HG03280 (cell line): ENCODE measurements around the gene DRG2.

Experiments used
- ATAC-seq: cut with Tn5 transposase; IDR thresholded peaks from one replicate; pipeline ENCODE4 v1.9.1; 2021; ENCODE audit warnings: mild to moderate bottlenecking, moderate library complexity; ENCODE audit not compliant: unreplicated experiment

Gene DRG2, protein sequence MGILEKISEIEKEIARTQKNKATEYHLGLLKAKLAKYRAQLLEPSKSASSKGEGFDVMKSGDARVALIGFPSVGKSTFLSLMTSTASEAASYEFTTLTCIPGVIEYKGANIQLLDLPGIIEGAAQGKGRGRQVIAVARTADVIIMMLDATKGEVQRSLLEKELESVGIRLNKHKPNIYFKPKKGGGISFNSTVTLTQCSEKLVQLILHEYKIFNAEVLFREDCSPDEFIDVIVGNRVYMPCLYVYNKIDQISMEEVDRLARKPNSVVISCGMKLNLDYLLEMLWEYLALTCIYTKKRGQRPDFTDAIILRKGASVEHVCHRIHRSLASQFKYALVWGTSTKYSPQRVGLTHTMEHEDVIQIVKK

DNA sequence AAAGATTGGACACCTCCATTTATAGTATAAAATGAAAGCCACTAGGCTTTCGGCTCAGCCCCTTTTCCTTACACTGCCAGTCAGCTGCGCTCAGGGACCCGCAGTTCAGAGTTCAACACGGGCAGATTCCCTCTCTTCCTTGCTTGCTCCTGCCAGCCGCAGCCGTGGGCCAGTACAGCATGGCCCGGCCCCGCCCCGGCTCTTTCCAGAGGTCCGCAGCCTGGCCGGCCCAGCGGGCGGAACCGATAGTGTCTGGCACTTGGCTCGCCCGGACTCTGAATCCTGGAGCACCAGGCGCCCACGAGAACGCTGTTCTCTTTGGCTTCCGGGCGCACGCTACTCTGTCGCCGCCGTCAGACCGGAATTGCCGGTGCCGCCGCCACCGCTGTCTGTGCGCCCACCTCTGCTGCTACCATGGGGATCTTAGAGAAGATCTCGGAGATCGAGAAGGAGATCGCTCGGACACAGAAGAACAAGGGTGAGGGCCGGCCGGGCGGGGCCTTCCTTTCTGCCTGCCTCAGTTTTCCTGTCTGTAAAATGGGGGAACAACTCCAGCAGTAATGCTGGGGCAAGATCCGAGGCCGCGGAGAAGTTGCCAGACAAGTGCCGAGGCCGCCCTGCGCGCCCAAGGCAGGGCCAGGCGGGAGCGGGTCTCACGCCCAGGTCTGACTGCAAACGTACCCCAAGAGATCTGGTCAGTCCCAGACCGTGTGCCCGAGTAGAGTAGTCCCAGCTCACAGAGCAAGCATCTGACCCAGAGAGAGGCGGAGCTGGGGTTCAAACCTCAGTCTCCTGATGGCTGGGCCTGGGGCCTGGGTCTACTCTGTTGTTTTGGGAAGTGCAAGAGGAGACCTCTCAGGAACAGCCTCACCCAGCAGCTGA is at the start of gene DRG2:
Gene DRG2, plus strand, starts transcription at position 339 of the 882 bp plus-strand sequence. Its CDS starts 76 bp downstream, at position 415.
- peak; percentile 92 for ATAC-seq

DNA sequence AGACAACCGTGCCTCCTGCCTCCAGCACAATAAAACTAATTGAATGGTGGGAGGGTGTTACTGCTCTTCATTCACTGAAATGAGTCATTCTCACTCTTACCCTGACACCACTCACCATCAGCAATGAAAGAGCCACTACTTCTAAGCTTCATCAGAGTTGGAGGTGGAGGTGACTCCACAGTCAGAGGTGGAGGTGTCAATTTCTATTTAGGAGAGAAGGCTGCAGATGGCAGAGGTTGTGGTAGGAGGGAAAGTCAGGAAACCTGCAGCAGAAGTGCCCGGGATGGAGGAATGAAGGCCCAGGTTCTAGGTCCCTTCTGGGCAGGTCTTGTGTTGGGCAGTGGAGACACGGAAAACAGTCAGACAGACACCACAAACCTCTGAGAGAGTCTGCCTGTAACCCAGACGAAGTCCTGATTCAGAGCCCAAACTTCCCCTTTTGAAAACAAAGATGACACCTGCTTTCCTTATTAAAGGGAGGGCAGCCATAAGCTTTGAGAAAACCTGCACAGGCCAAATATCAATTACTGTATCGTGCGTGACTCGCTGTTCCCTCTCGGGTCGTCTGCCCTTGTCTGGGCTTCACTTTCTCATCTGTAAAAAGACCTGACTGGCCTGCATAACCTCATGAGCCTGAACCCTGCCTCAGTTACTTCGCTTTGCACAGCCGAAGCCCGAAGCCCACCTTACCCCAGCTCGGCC is 49.4 kb upstream of the DRG2 start:
- ATAC-seq, result no peak

GRCh38 chr17:18038861-18039534 is 48.8 kb upstream of the DRG2 start, which contains the start of the genes ATPAF2 and GID4:
ATPAF2 (minus strand) TSS chr17:18039168; CDS start chr17:18039013, 155 bp downstream.
GID4 (plus strand) TSS chr17:18039408; CDS start chr17:18039465, 57 bp downstream.
- ATAC-seq, result peak; percentile 93

DNA sequence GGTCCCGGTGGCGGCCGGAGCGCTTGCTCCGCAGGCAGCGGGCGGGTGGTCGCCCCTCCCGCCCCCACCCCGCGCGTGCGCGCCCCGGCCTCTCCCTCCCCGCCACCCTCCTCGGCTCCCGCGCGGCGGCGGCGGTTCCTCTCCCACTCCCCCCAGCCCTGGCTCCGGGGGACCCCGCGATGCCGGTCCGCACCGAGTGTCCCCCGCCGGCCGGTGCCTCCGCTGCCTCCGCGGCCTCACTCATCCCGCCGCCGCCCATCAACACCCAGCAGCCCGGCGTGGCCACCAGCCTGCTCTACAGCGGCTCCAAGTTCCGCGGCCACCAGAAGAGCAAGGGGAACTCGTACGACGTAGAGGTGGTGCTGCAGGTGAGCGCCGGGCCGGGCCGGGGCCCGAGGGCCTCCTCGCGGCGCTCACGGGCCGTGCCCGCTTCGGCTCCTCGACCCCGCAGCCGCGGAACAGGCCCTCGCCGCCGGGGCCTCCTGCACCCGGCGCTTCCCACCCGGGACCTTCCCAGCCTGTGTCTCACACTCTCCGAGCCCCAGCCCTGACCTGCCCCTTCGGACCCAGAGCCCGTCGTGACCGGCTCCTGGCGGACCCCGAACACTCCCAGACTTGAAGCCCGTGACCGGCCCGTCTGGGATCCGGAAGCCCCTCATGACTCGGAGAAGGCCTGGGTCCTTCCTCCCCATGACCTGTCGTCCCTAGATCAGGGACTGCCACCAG is 48.0 kb upstream of the DRG2 start:
- peak; percentile 31 for ATAC-seq

DNA sequence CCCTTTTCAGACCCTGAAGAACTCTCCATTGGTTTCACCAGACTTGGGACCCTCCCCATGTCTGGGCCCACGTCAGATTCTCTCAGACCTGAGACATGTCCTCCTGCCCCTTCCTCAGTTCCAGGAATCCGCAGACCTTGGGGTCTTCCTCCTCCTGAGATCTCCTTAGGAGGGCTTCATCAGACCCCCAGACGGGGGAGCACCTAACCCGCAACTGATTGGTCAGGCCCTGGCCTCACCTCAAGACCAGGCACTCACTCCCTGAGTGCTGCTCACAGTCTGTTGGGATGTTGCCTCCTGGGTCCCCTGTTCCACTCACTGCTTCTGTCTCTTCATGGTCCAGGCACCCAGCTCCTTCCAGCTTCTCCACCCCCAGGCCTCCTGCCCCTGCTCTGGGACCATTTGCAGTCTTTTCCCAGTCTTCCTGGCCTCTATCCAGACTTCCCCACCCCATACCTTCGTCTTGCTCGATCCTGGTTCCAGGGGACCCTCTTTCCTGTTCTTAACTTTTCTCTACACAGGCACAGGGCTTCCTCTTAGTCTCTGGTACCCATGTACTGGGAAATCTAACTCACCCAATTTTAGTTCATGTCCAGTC is 47.4 kb upstream of the DRG2 start:
- ATAC-seq, result no peak

- no peak for ATAC-seq
Measured at GRCh38 chr17:18041776-18042175, 46.0 kb upstream of the DRG2 start.

DNA sequence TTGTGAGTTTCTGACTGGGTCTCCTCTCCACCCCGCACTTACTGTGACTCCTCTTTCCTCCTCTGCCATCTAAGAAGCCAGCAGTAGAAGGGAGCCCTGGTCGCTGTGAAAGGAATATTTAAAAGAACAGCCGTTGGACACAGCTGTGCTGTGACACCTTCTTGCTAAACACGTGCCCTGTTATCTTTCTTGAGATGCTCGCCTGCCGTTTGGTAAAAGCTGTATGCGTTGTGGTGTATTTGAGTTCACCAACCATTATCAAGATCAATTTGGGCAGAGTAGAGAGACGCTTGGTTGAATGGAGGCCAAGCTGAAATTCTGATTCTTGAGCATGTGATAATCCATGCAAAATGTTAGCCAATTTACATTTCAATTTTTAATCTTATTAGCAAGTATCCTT is 44.8 kb upstream of the DRG2 start:
- ATAC-seq, result no peak

DNA sequence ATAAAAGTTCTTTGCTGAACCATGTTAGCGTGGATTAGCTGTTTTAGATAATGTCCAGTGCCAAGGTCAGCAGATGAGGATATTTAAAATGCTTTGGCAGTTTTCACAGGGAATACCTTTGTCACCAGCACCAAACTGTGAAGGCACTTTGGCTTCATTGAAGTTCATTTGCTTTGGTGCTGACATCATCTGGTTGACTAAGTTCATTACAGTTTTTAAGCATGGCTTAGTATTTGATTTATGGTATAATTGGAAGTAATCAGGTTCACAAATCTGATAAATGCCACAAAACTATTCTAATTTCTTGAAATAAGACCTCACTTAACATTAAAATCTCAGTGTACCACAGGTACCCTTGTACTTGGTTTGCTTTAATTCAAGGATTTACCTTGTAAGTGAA is 44.3 kb upstream of the DRG2 start:
- no peak for ATAC-seq

- ATAC-seq, result no peak
Measured at GRCh38 chr17:18044609-18045008, 43.1 kb upstream of the DRG2 start.

DNA sequence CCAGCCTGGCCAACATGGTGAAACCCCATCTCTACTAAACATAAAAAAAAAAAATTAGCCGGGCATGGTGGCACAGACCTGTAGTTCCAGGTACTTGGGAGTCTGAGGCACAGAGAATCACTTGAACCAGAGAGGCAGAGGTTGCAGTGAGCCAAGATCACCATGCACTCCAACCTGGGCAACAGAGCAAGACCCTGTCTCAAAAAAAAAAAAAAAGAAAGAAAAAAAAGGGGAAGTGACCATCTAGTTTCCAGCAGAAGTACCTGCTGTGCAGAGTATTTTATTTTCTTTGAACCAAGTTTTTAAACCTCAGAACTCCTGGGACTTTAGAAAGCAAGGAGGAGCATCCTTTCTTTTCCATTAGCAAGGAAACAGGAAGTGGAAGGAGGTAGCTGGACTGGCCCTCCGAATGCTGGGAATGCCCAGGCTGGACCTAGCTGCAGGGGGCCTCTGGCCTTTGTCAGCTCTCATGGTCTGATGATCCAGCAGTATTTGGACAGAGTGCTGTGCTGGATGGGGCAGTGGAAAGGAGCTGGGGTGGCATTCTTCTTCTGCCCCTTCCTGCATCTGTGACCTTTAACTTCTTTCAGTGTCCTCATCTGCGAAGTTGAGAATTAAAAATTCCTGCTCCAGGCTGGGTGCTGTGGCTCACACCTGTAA is 41.9 kb upstream of the DRG2 start:
- ATAC-seq, result no peak

DNA sequence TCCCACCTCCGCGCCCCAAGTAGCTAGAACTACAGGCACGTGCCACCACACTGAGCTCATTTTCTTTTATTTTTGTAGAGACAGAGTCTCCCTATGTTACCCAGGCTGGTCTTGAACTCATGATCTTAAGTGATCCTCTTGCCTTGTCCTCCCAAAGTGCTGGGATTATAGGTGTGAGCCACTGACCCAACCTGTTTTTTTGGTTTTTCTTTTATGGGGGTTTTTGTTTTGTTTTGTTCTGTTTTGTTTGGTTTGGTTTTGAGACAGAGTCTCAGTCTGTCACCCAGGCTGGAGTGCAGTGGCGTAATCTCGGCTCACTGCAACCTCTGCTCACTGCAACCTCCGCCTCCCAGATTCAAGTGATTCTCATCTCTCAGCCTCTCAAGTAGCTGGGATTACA is 32.2 kb upstream of the DRG2 start:
- no peak for ATAC-seq

DNA sequence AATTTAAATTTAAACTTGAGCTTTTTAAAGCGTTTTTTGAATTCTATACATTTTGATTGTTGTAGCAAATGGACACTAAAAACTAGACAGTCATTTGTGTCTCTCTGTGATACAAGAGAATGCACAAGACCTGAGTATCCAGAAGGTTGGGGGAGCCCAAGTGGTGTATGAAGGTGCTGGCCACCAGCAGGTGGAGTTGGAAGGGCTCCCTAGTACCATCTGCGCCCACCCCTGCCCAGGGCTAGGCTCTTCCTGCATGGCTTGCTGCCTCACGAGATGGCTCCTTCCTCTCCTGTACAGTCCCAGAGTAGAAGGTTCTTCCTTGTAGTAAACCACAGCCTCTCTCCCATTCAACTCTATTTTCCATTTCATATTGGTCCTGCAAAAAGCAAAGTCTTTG is 31.5 kb upstream of the DRG2 start:
- no peak for ATAC-seq

DNA sequence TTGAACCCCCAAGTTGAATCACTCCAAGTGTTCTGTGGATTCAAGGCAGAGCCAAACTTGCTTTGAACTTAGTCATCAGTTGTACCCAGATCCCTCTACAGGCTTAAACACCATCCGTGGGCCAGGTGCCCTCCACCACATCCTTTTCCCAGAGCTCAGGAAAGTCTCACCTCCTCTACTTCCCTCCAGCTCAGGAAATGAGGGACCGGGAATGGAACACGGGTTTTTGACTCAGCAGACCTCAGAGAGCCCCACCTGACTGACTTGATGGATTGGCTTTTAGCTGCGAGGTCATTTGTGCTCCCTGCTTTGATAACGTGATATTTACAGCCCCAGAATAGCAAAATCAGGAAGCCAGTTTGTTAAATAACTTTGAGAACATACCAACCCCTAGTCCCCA is 28.5 kb upstream of the DRG2 start:
- ATAC-seq, result no peak

DNA sequence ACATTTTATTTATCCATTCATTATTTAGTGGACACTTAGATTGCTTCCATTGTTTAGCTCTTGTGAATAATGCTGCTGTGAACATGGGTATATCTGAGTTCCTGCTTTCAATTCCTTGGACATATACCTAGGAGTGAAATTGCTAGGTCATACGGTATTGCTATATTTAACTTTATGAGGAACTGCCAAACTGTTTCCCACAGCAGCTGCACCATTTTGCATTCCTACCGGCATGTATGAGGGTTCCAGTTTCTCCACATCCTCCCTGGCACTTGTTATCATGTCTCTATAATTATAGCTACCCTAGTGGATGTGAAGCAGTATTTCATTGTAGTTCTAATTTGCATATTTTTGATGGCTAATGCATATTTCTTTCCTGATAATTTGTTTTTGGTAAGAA is 23.7 kb upstream of the DRG2 start:
- no peak for ATAC-seq

DNA sequence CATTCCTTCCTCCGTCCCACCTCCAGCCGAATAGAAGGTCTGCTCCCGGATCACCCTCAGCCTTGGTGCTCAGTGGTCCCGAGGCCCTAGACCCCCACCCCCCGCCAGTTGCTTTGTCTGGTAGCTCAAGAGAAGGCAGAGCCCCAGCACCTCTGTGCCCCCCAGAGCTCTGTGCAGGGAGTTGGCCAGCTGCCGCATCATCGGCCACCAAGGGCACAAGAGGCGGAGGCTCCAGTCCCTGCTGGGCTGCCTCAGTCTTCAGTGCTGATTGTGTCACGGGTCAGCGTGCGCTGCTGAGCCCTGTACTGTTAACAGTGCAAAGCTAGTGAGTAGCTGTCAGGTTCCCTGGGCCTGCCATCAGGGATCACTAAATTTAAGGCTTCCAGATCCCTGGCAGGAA is 22.2 kb upstream of the DRG2 start:
- no peak for ATAC-seq

- ATAC-seq, result no peak
Measured at GRCh38 chr17:18066866-18067265, 20.9 kb upstream of the DRG2 start.

DNA sequence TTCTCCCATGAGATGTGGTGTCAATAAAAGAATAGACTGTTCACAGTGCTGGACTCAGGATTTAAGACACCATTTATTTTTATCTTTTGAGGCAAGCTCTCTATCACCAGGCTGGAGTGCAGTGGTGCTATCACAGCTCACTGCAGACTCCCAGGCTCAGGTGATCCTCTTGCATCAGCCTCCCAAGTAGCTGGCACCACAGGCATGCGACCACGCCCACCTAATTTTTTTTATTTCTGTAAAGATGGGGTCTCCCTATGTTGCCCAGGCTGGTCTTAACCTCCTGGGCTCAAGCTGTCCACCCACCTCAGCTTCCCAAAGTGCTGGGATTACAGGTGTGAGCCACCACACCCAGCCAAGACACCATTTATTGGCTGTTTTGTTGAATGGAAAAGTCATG is 18.6 kb upstream of the DRG2 start:
- ATAC-seq, result no peak

DNA sequence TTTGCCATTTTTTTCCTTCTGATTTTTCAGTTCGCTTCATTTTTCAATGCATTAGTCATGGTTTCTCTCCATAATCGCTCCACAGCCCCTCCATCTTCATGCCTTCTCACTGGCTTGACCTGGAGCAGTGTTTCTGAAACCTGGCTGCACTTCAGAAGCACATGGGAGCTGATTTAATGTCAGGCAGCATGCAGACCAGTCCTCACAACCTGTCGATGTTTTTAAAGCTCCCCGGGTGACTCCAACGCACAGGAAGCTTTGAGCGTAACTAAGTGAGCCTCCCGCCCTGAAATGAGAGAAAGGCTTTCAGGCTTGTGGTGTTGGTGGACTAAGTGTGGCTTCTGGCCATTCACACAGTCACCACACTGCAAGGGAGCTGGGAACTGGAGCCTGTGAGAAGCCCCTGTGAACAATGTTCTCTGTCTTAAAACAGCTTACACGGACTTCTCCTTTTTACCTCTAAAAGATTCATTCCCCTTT is 16.8 kb upstream of the DRG2 start:
- no peak for ATAC-seq

DNA sequence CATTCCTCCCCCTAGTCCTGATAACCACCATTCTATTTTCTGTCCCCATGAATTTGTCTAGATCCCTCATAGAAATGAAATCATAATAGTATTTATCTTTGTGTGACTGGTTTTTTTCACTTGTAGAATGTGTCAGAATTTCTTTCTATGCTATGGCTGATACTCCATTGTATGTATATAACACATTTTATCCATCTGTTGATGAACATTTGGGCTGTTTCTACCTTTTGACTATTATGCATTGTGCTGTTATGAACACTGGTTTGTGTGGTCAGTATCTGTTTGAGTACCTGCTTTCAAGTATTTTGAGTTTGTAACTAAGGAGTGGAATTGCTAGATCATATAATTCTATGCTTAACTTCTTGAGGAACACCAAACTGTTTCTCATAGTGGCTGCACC is 16.0 kb upstream of the DRG2 start:
- ATAC-seq, result no peak
